Karpas-422 (cell line): ENCODE results near the gene CCDC171. TPM values are rescaled to one million over a fixed set of nuclear protein-coding genes. Genes with fewer than 3 reads are reported as not detected.
A peak's percentile ranks its signal among the peaks of the same experiment; 100 is the strongest.

Experiments
- DNase-seq: peaks from one replicate; pipeline ENCODE4 v3.0.0-alpha.2; 2015
- H2AFZ ChIP-seq: fragments of 200-600 bp; sonication (generic); 2 replicates; pipeline ENCODE4 v1.6.1; 2014; ENCODE audit warnings: antibody characterized with exemption, low read length, mixed read lengths
- H3K27ac ChIP-seq: fragments of 200-600 bp; sonication (generic); 2 replicates; pipeline ENCODE4 v1.5.1; 2014; ENCODE audit warnings: mild to moderate bottlenecking, low read length, moderate library complexity
- H3K27me3 ChIP-seq: fragments of 200-600 bp; sonication (generic); 2 replicates; pipeline ENCODE4 v1.6.1; 2014; ENCODE audit warnings: low read length, mixed read lengths
- H3K36me3 ChIP-seq: fragments of 200-600 bp; sonication (generic); 2 replicates; pipeline ENCODE4 v1.6.1; 2014; ENCODE audit warnings: low read length, mixed read lengths; ENCODE audit not compliant: insufficient read depth
- H3K4me1 ChIP-seq: fragments of 200-600 bp; sonication (generic); 2 replicates; pipeline ENCODE4 v1.6.1; 2014; ENCODE audit warnings: mild to moderate bottlenecking, low read length, mixed read lengths
- H3K4me2 ChIP-seq: fragments of 200-600 bp; sonication (generic); 2 replicates; pipeline ENCODE4 v1.6.1; 2014; ENCODE audit warnings: low read length, low read depth, mild to moderate bottlenecking; ENCODE audit not compliant: poor library complexity, severe bottlenecking
- H3K4me3 ChIP-seq: fragments of 200-600 bp; sonication (generic); 2 replicates; pipeline ENCODE4 v1.5.1; 2014; ENCODE audit warnings: mild to moderate bottlenecking, antibody characterized with exemption, low read length, mixed read lengths
- H3K79me2 ChIP-seq: fragments of 200-600 bp; sonication (generic); 2 replicates; pipeline ENCODE4 v1.6.1; 2014; ENCODE audit warnings: mild to moderate bottlenecking, low read length, mixed read lengths
- H3K9ac ChIP-seq: fragments of 200-600 bp; sonication (generic); 2 replicates; pipeline ENCODE4 v1.6.0; 2014; ENCODE audit warnings: low read length
- H3K9me2 ChIP-seq: fragments of 200-600 bp; sonication (generic), shearing (Covaris generic); replicated peaks from 2 replicates; pipeline ENCODE4 v1.6.0; 2014; ENCODE audit warnings: mild to moderate bottlenecking, low read length, moderate library complexity; ENCODE audit not compliant: insufficient read depth
- H3K9me3 ChIP-seq: fragments of 300-700, 200-600 bp; sonication (generic); 2 replicates; pipeline ENCODE4 v1.6.1; 2014; ENCODE audit warnings: low read length, mixed read lengths
- H4K20me1 ChIP-seq: fragments of 200-600 bp; sonication (generic); 2 replicates; pipeline ENCODE4 v1.6.1; 2014; ENCODE audit warnings: mild to moderate bottlenecking, antibody characterized with exemption, low read length, low read depth; ENCODE audit not compliant: insufficient read depth
- total RNA-seq: library from RNA; depleted of rRNA; stranded (reverse); fragments of >200 nt; shearing (Covaris generic); gene quantifications from 2 replicates; pipeline ENCODE4 v1.2.3, GENCODE V29; 2014; ENCODE audit warnings: low replicate concordance

Gene CCDC171
- total RNA-seq, 1 experiment from 2014 or later = 3.1 TPM

DNA sequence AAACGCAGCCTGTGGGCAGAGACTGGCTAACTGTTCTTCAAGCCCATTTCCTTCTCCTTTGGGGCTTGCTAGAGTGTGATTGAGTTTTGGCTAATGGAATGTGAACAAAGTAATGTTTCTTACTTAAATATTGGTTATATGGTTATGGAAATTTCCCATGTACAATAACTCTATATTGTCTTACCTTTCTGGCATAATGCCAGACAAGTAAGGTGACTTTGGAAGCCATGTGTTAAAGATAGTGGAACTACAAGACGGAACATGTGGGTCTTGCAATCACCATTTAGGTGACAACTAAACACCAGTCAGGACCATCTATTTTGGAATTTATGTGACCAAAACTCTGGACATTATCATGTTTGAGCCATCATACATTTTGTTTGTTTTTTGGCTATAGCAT lies 260.2 kb downstream of the CCDC171 start:
- H3K9me3 ChIP-seq = no peaks in the 10 kb centered on the region
- no peak overlapping the region for H3K9ac ChIP-seq
- H3K79me2 ChIP-seq = no peaks in the 10 kb centered on the region
- no peaks in the 10 kb centered on the region for H3K27me3 ChIP-seq
- no peaks in the 10 kb centered on the region for H3K36me3 ChIP-seq
- H3K4me3 ChIP-seq = no peak overlapping the region
- H4K20me1 ChIP-seq = no peaks in the 10 kb centered on the region
- H3K4me1 ChIP-seq = no peaks in the 10 kb centered on the region
- no peaks in the 10 kb centered on the region for H3K9me2 ChIP-seq
- no peak overlapping the region for H3K4me2 ChIP-seq
- DNase-seq = no peak
- H3K27ac ChIP-seq = no peak overlapping the region
- no peak overlapping the region for H2AFZ ChIP-seq

DNA sequence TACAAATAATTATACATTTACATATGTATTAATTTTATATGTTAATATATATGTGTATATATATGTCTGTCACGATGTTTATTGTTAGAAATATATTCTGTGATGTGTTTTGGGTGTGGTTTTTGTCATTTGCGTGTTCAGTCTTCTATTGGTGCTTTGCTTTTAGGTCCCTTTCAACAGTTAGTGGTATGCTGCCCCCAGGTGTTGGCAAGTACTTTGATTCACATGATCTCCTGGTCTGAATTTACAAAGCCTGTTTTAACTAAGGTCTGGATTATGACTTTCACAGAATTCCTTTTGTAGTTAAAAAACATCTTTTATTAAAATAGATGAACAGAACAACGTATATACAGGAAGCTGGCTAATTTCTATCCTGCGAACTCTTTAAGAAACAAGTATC lies 271.5 kb downstream of the CCDC171 start:
- Histone ChIP-seq H3K4me1 (no peaks in the 10 kb centered on the region), H4K20me1 (no peaks in the 10 kb centered on the region), H3K27ac (no peak overlapping the region), H3K79me2 (no peaks in the 10 kb centered on the region), H3K36me3 (no peaks in the 10 kb centered on the region), H3K9ac (no peak overlapping the region), H3K27me3 (no peaks in the 10 kb centered on the region), H3K4me3 (no peak overlapping the region), H3K4me2 (no peak overlapping the region), H3K9me2 (no peaks in the 10 kb centered on the region), H3K9me3 (no peaks in the 10 kb centered on the region), H2AFZ (no peak overlapping the region)
- peak; percentile 43 for DNase-seq

DNA sequence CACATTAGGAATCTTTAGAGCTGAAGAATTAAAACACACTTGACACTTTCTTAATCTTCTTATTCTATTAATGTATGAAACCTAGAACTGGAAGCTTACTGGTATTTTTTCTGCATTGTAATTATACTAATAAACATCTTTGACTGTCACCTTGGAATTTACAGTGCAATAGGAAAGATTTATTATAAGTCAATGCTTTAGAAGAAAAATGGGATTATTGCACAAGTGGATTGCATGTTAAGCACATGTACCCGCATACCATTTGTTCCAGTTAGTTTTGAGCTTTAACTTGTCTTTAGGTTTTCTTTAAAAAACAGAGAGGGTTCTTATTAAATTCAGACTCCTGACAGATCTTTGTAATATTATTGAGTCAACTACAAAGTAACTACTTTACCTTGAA lies 278.5 kb downstream of the CCDC171 start:
- no peak overlapping the region for H3K9ac ChIP-seq
- no peaks in the 10 kb centered on the region for H3K27me3 ChIP-seq
- no peak overlapping the region for H3K27ac ChIP-seq
- no peak overlapping the region for H3K4me3 ChIP-seq
- H4K20me1 ChIP-seq = no peaks in the 10 kb centered on the region
- no peak overlapping the region for H2AFZ ChIP-seq
- DNase-seq = no peak
- no peaks in the 10 kb centered on the region for H3K9me3 ChIP-seq
- no peaks in the 10 kb centered on the region for H3K36me3 ChIP-seq
- no peaks in the 10 kb centered on the region for H3K4me1 ChIP-seq
- no peak overlapping the region for H3K4me2 ChIP-seq
- no peaks in the 10 kb centered on the region for H3K9me2 ChIP-seq
- no peaks in the 10 kb centered on the region for H3K79me2 ChIP-seq

DNA sequence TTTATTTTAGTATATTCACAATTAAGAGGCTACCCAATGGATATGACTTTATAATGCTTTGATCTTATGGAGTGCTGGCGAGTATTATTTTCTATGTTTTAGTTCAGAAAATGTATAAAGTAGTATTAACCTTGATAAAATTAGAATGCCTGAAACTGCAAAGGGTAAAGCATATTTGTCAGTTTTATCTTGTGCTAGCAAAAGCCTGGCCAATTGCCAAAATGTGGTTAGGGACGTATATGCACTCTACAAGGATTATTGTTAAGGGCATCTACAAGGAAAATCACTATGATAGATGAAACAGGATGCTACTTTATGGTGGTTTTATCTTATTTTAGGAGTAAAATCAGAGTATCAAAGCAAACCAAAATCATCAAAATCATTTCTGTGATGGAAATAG lies 281.7 kb downstream of the CCDC171 start:
- DNase-seq = peak; percentile 47
- Histone ChIP-seq H3K9me3 (no peaks in the 10 kb centered on the region), H3K4me1 (no peaks in the 10 kb centered on the region), H3K4me3 (no peak overlapping the region), H3K27me3 (no peaks in the 10 kb centered on the region), H3K4me2 (no peak overlapping the region), H3K36me3 (no peaks in the 10 kb centered on the region), H3K79me2 (no peaks in the 10 kb centered on the region), H3K27ac (no peak overlapping the region), H3K9ac (no peak overlapping the region), H4K20me1 (no peaks in the 10 kb centered on the region), H3K9me2 (no peaks in the 10 kb centered on the region), H2AFZ (no peak overlapping the region)

DNA sequence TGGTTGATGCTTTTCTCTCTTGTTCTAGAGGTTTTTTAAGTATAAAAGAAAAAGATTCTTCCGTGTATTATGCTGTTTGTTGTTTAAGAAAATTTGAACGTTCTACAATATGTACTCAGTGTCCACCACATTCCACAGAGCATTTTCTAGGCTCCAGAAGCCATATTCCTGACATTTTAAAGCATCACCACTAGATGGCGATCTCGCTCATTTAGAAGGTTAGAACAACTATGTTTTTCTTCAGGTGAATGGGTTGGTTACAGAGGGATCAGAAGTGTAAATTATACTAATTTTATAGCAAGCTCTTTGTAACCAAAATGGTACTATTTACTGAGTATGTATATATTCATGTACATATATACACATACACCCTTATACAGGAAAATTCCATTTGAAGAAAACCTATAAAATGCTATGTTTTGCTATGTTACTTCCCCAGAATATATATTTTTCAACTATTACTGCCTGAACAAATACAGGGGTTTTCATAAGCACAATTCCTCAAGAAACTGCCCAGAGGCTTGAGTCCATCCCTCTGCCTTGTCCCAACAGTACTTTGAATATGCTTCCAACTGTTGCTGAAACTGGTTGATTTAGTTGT lies 284.3 kb downstream of the CCDC171 start:
- H3K9me3 ChIP-seq = no peaks in the 10 kb centered on the region
- H3K79me2 ChIP-seq = no peaks in the 10 kb centered on the region
- no peak overlapping the region for H3K9ac ChIP-seq
- H3K4me1 ChIP-seq = no peaks in the 10 kb centered on the region
- H3K4me3 ChIP-seq = no peak overlapping the region
- H4K20me1 ChIP-seq = no peaks in the 10 kb centered on the region
- no peaks in the 10 kb centered on the region for H3K9me2 ChIP-seq
- no peak overlapping the region for H2AFZ ChIP-seq
- no peaks in the 10 kb centered on the region for H3K36me3 ChIP-seq
- H3K27me3 ChIP-seq = no peaks in the 10 kb centered on the region
- no peak overlapping the region for H3K27ac ChIP-seq
- peak; percentile 77 for DNase-seq
- no peak overlapping the region for H3K4me2 ChIP-seq

DNA sequence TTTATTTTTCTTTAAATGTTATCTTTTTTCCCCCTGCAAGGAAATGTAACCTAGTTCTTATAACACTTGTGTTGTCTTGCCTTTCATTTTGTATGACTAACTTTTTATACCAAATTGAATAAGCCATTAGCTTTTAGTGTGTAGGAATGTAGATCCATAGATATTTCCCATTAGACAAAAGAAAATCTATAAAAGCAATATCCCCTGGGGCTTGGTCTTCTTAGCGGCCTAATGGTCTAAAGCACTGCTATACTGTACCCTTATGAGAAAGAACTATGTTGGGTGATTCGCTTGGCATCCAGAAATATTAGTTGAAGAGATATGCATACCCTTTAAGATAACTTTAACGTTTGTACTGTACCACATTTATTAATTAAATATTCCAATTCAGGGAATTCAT lies 289.2 kb downstream of the CCDC171 start:
- H3K27ac ChIP-seq = no peak overlapping the region
- no peaks in the 10 kb centered on the region; the same call in 1 of the 2 replicates for H4K20me1 ChIP-seq
- no peaks in the 10 kb centered on the region for H3K4me1 ChIP-seq
- H3K4me3 ChIP-seq = no peak overlapping the region
- no peaks in the 10 kb centered on the region for H3K36me3 ChIP-seq
- H3K9me2 ChIP-seq = no peaks in the 10 kb centered on the region
- no peaks in the 10 kb centered on the region for H3K9me3 ChIP-seq
- no peak overlapping the region for H2AFZ ChIP-seq
- no peak overlapping the region for H3K4me2 ChIP-seq
- DNase-seq = no peak
- no peaks in the 10 kb centered on the region for H3K27me3 ChIP-seq
- no peaks in the 10 kb centered on the region for H3K79me2 ChIP-seq
- H3K9ac ChIP-seq = no peak overlapping the region

DNA sequence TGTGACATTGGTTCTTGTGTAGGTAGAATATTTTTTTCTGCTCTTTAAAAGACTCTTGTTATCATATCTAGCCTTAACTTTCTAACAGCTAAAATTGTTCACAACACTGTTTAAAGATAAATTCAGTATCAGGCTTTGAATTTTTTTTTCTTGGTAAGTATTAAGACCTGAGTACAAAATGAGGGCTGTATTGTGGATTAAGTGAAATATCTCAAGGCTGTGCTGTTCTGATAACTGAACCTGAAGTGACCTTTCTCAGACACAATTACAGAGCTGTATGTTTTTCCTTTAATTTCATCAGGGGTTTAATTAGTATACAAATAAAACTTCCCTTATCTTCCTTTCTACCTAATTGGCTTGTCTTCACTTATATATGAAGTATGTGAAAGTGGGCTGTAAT lies 290.5 kb downstream of the CCDC171 start:
- Histone ChIP-seq H4K20me1 (no peaks in the 10 kb centered on the region; the same call in 1 of the 2 replicates), H3K4me2 (no peak overlapping the region), H3K79me2 (no peaks in the 10 kb centered on the region), H3K4me1 (no peaks in the 10 kb centered on the region), H3K27ac (no peak overlapping the region), H3K27me3 (no peaks in the 10 kb centered on the region), H3K9ac (no peak overlapping the region), H3K36me3 (no peaks in the 10 kb centered on the region), H3K4me3 (no peak overlapping the region), H3K9me2 (no peaks in the 10 kb centered on the region), H2AFZ (no peak overlapping the region), H3K9me3 (no peaks in the 10 kb centered on the region)
- DNase-seq = no peak

DNA sequence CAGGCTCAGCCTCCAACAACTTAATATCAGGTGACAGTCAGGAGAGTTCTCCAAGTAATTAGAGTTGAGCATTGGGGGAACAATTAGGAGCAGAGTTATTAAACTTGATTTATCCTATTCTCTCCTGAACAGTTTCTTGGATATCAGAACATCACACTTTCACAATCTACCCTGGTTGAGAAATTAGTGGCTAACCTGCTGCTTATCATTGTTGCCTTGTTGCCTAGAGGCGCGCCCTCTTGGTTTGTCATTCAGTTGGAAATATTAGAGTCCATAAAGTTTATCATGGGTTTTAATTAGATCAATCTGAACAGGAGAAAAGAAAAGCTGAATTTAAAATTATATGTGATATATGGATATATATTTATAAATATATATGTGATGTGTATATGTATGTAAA lies 291.1 kb downstream of the CCDC171 start:
- H2AFZ ChIP-seq = no peak overlapping the region
- no peaks in the 10 kb centered on the region for H3K4me1 ChIP-seq
- H4K20me1 ChIP-seq = no peaks in the 10 kb centered on the region; the same call in 1 of the 2 replicates
- H3K9ac ChIP-seq = no peak overlapping the region
- no peaks in the 10 kb centered on the region for H3K9me3 ChIP-seq
- H3K4me2 ChIP-seq = no peak overlapping the region
- H3K27me3 ChIP-seq = no peaks in the 10 kb centered on the region
- no peak overlapping the region for H3K4me3 ChIP-seq
- no peaks in the 10 kb centered on the region for H3K36me3 ChIP-seq
- no peaks in the 10 kb centered on the region for H3K79me2 ChIP-seq
- H3K27ac ChIP-seq = no peak overlapping the region
- no peak for DNase-seq
- no peaks in the 10 kb centered on the region for H3K9me2 ChIP-seq

DNA sequence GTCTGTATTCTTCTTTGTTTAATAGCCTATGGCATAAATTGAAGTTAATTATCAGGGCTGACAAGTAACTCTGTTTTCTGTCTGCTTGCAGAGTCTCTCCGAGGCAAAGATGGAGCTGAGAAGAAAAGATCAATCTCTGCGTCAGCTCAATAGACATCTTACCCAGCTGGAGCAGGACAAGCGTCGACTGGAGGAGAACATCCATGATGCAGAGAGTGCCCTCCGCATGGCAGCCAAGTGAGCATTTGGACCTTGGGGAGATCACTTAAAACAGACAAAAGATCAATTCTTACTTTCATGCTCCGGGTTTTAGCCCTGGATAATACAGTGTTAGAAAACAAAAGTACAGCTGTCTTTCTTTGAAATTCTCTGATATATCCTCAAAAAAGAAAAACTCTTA lies 293.8 kb downstream of the CCDC171 start:
- Histone ChIP-seq H3K4me3 (no peak overlapping the region), H3K9ac (no peak overlapping the region), H3K9me3 (no peaks in the 10 kb centered on the region), H3K27me3 (no peaks in the 10 kb centered on the region), H3K4me2 (no peak overlapping the region), H3K27ac (no peak overlapping the region), H4K20me1 (no peaks in the 10 kb centered on the region; the same call in 1 of the 2 replicates), H3K36me3 (no peaks in the 10 kb centered on the region), H3K79me2 (no peaks in the 10 kb centered on the region), H2AFZ (no peak overlapping the region), H3K4me1 (no peaks in the 10 kb centered on the region), H3K9me2 (no peaks in the 10 kb centered on the region)
- no peak for DNase-seq
